Epidermal melanocyte (primary cell): ENCODE results near the gene CRB1.

Experiments used
- DNase-seq: peaks from one replicate; pipeline ENCODE4 v3.0.0; 2011; ENCODE audit warnings: low spot score; ENCODE audit not compliant: insufficient read length

CRB1 gene

DNA sequence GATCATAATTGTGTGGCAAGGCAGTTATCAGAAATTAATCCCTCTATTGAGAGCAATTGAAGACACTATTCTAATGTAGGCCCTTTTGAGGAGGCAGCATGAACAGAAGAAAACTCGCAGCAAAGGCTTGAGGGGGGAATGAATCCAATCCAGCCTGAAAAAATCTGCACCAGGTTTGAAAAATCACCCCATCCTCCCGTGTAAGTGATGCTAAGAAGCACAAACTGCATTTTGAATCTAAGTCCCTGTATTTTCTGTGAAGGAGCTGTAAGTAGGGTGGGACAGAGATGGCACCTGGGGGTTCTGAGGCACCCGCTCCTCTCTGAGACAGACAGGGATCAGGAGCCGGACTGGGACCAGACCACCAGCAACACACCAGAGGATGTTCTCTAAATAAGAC lies at the start of gene CRB1:
Gene CRB1 (plus strand): TSS at position 241 of the 400 bp plus-strand sequence. CDS start 161 bp downstream, outside the sequence.
- DNase-seq: no peak

GRCh38 chr1:197218857-197219256 lies 49.2 kb upstream of the CRB1 start:
- DNase-seq: no peak

DNA sequence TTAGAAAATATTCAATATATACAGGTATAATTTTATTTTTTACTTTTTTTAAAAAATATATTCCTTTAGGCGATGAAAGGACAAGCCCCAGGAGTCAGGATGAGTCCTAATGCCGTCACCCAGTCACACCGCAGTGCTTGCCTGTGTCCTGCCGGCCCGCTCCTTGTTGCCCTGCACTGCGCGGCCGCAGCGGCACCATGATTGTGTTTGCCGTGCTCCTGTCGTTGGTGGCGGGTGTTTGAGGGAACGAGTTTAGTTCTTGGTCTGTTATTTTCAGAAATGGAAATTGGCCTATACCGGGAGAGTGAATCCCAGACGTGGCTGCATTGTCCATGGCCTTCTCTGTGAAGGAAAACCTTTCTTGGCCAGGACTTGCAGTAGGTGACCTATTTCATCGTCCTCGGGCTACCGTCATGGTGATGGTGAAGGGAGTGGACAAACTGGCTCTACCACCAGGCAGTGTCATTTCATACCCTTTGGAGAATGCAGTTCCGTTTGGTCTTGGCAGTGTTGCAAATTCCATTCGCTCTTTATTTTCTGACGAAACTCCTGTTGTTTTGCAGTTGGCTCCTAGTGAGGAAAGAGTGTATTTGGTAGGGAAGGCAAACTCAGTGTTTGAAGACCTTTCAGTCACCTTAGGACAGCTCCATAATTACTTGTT lies 45.9 kb upstream of the CRB1 start:
- DNase-seq: no peak

GRCh38 chr1:197222780-197223179 lies 45.3 kb upstream of the CRB1 start:
- no peak for DNase-seq

DNA sequence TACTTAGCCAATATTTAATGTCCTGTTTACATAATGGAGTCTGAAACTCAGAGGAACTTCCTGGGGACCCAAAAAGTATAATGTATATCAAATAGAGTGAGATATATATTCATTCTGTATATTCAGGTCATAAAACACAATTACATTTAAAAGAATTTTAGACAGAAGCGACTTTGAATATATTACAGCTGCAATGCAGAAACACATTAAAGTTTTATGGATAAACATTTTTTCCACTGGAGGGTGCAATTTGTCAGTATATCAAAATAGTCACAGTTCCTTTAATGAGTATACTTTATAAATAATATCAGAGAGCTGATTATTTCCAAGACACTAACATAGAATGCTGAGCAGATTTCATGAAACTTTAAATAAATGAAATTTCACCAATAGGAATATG lies 43.9 kb upstream of the CRB1 start:
- no peak for DNase-seq

DNA sequence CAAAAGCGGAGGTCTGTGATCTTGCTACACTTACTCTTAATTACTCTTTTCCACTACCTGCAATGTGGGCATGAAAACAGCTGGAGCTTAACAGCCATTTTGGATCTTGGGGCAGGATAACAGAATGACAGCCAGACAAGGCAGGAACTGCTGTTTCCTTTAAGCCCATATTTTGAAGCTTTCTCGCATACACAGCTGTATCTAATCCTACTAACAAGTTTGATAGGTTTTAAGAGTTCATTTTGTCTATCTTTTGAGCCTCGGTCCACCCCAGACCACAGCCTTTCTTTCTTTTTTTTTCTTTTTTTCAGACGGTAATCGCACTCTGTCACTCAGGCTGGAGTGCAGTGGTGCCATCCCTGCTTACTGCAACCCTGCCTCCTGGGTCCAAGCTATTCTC lies 42.4 kb upstream of the CRB1 start:
- DNase-seq: no peak

GRCh38 chr1:197234581-197234980 lies 33.5 kb upstream of the CRB1 start:
- peak; percentile 38 for DNase-seq

- no peak for DNase-seq
Measured at GRCh38 chr1:197235355-197235754, 32.7 kb upstream of the CRB1 start.

GRCh38 chr1:197247465-197247864 lies 20.6 kb upstream of the CRB1 start:
- DNase-seq: no peak

DNA sequence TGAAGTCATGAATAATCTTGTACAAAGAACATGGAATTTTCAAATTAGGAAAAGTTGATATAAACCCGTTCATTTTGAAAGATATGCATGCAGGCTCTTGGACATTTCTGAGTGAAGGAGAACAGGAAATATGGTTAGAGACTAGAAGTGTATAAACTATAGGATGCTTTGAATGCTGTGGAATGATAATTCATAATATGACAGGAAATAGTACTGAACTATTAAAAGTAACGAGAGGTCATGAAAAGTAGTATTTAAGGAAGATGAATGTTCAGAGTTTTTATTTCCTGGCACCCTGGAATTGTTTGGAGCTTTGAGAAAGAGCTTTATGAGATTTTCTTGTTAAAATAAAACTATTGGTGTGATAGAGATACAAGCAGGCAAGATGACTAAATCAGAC lies 18.7 kb upstream of the CRB1 start:
- no peak for DNase-seq

- DNase-seq: no peak
Measured at GRCh38 chr1:197250616-197251015, 17.4 kb upstream of the CRB1 start.

- DNase-seq: no peak
Measured at GRCh38 chr1:197252973-197253372, 15.1 kb upstream of the CRB1 start.

- DNase-seq: no peak
Measured at GRCh38 chr1:197254866-197255265, 13.2 kb upstream of the CRB1 start.

GRCh38 chr1:197264936-197265567 lies 3.0 kb upstream of the CRB1 start:
- no peak for DNase-seq

GRCh38 chr1:197269053-197269452 lies 1.0 kb downstream of the CRB1 start:
- no peak for DNase-seq

DNA sequence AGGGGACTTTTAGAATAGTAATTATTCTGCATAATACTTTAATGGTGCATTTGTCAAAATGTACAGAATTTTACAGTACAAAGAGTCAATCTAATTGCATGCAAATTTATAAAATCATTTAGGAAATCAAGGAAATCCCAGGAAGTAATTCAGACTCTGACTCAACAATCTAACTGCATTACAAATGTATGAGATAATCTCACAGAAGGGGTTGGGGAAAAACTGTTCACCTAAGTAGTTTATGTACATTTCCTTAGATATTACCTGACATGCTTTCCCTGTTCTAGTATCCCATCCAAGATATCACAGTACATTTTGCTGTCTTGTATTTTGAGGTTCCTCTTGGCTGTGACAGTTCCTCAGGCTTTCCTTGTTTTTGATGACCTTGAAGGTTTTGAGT lies 4.7 kb downstream of the CRB1 start:
- no peak for DNase-seq

- no peak for DNase-seq
Measured at GRCh38 chr1:197277166-197277565, 9.1 kb downstream of the CRB1 start.

DNA sequence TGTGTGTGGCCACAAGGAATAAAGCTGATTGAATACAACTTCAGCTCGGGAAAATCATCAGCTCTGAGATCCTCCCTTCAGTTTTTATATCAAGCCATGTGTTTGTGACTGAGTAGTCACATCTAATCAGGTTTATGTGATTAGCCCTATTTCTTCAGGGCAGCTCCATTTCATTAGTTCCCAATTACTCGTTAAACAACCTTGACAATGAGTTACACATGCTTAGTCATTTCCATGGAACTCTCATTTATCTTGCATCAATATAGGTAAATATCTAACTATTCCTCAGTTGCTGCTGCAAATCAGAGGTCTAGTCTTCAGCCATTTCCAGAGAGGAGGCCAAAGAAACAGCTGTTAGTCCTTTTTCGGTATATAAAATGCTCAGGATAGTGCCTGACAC lies 16.3 kb downstream of the CRB1 start:
- DNase-seq: no peak

- no peak for DNase-seq
Measured at GRCh38 chr1:197284966-197285365, 16.9 kb downstream of the CRB1 start.

- DNase-seq: no peak
Measured at GRCh38 chr1:197285526-197286205, 17.6 kb downstream of the CRB1 start.

DNA sequence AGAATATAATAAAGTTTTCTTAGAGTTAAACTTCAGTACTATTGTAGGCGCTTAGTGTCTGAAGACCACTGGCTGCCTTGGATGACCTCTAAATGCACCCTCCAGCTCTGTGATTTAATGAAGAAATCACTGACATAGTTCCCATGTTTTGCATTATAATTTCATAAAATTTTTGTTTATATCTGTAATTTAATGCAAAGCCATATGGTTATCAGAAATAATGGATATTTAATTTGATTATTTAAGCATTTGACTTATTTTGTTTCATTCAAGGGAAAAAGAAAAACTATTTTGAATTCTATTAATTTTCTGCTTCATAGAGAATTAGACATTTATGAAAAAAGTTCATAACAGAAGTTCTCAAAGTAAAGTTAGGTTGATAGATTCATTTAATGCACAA lies 18.6 kb downstream of the CRB1 start:
- DNase-seq: no peak

- DNase-seq: no peak
Measured at GRCh38 chr1:197287863-197288262, 19.8 kb downstream of the CRB1 start.

DNA sequence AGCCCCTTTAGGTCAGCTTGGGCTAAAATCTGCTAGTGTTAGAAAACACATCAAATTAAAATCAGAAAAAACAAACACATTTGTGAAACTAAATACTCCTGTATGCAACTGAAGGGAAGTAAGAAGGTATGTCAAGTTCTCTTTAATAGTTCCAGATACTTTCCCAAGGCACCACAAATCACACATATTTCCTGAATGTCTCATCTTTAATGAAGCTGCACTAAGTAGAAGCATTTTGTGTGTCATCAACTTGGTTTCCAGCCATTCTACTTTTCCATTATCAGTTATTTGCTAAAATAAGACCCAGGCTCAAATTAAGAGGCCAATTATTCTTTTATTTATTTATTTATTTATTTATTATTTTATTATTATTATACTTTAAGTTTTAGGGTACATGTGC lies 34.7 kb downstream of the CRB1 start:
- no peak for DNase-seq
